ENCODE data around the gene DNASE1. TPM values are rescaled to one million over a fixed set of nuclear protein-coding genes. Genes with fewer than 3 reads are reported as not detected.

The DNASE1 gene
- total RNA-seq, 1 experiment from 2014 or later: 13.9 TPM

GRCh38 chr16:3698941-3699340 is 44.5 kb downstream of the DNASE1 start (continued):
- no peak for TF ChIP-seq FOXP4 (CRISPR knock-in tag; IDR thresholded peaks at IDR 0.05)

GRCh38 chr16:3701531-3701930 is 47.0 kb downstream of the DNASE1 start:
- TF ChIP-seq AFF4 (CRISPR knock-in tag; IDR thresholded peaks at IDR 0.05; ENCODE audit: borderline replicate concordance) (no peak), ZNF138 (CRISPR knock-in tag; conservative IDR thresholded peaks at IDR 0.05) (no peak), ATF3 (CRISPR knock-in tag; conservative IDR thresholded peaks at IDR 0.05) (no peak), ZNF396 (CRISPR knock-in tag; IDR thresholded peaks at IDR 0.05; ENCODE audit: borderline replicate concordance) (no peak), ZBTB21 (CRISPR knock-in tag; IDR thresholded peaks at IDR 0.05; ENCODE audit: borderline replicate concordance) (no peak), CREB1 (CRISPR knock-in tag; IDR thresholded peaks at IDR 0.05) (no peak), RORB (CRISPR knock-in tag; IDR thresholded peaks at IDR 0.05) (no peak), MXD4 (CRISPR knock-in tag; IDR thresholded peaks at IDR 0.05; ENCODE audit: borderline replicate concordance) (no peak), NFE2L1 (CRISPR knock-in tag; IDR thresholded peaks at IDR 0.05) (no peak), KAT7 (CRISPR knock-in tag; IDR thresholded peaks at IDR 0.05; ENCODE audit: borderline replicate concordance) (no peak), ZNF423 (CRISPR knock-in tag; IDR thresholded peaks at IDR 0.05) (no peak), AR (CRISPR knock-in tag; IDR thresholded peaks at IDR 0.05) (no peak)
- Mint-ChIP-seq H3K27ac (no peak overlapping the region), H3K4me3 (no peak overlapping the region), H3K9me3 (no peaks in the 10 kb centered on the region), H3K27me3 (ENCODE audit: low read depth) (no peaks in the 10 kb centered on the region), H3K4me1 (no peaks in the 10 kb centered on the region), H3K36me3 (no peaks in the 10 kb centered on the region; the same call in none of the 2 replicates)
- ChIA-PET CTCF (interaction anchor here (1.2 kb wide), 1 partner anchor 11 kb away, joined by 3 read pairs; no protein-coding TSS in a partner anchor), POLR2A (no interaction called here)
- no peak for DNase-seq (ENCODE audit: low spot score)
- no peak for ATAC-seq

- ChIA-PET POLR2A (no interaction called here), CTCF (interaction anchor here (0.7 kb wide), 1 partner anchor 40 kb away, joined by 4 read pairs; no protein-coding TSS in a partner anchor)
- no peaks in the 10 kb centered on the region for H3K9me3 Mint-ChIP-seq
- no peak for DNase-seq (ENCODE audit: low spot score)
- H3K27me3 Mint-ChIP-seq (ENCODE audit: low read depth): no peaks in the 10 kb centered on the region
- H3K36me3 Mint-ChIP-seq: no peaks in the 10 kb centered on the region; the same call in none of the 2 replicates
- H3K4me3 Mint-ChIP-seq: no peak overlapping the region
- H3K4me1 Mint-ChIP-seq: no peaks in the 10 kb centered on the region
- H3K27ac Mint-ChIP-seq: no peak overlapping the region
- no peak for ATAC-seq
- TF ChIP-seq NR3C1 (CRISPR knock-in tag; conservative IDR thresholded peaks at IDR 0.05; ENCODE audit: low read depth) (no peak), TEAD4 (CRISPR knock-in tag; IDR thresholded peaks at IDR 0.05) (no peak), FOXJ3 (CRISPR knock-in tag; IDR thresholded peaks at IDR 0.05; ENCODE audit: borderline replicate concordance) (no peak), CDX4 (CRISPR knock-in tag; IDR thresholded peaks at IDR 0.05; ENCODE audit: borderline replicate concordance) (no peak), CREM (CRISPR knock-in tag; IDR thresholded peaks at IDR 0.05) (no peak), ZNF425 (CRISPR knock-in tag; conservative IDR thresholded peaks at IDR 0.05) (no peak), JAZF1 (CRISPR knock-in tag; IDR thresholded peaks at IDR 0.05) (no peak), ZNF512 (CRISPR knock-in tag; IDR thresholded peaks at IDR 0.05; ENCODE audit: borderline replicate concordance) (no peak)
Observed at GRCh38 chr16:3702082-3702481, 47.6 kb downstream of the DNASE1 start.

Measured in WTC11 (cell line).